H1 (cell line): ENCODE results near the gene STYK1. TPM values are rescaled to one million over a fixed set of nuclear protein-coding genes. Genes with fewer than 3 reads are reported as not detected.

ENCODE experiments used
- CTCF ChIA-PET: fragments of 300-600 bp; sonication (Branson Sonifier 250); formaldehyde crosslinking; loops from one replicate; lab custom pipeline; 2021; ENCODE audit not compliant: partially characterized antibody; lab: Charles Lee
- POLR2A ChIA-PET: fragments of 300-600 bp; sonication (Branson Sonifier 250); formaldehyde crosslinking; loops from one replicate; lab custom pipeline; 2021; ENCODE audit warnings: inconsistent platforms; ENCODE audit not compliant: partially characterized antibody; lab: Charles Lee
- DNase-seq, 2 experiments: peaks; one replicate each; pipeline versions ENCODE4 v3.0.0 to v3.0.0-alpha.2; 2010 to 2022; ENCODE audit warnings: low spot score in 2 of 2, low read depth in 1 of 2, mixed read lengths in 1 of 2
- FAIRE-seq: peaks from 2 replicates; lab custom pipeline; 2011; peaks lifted over from hg19 to GRCh38; lab: Jason Lieb, UNC
- H2AFZ ChIP-seq: 2 replicates; pipeline ENCODE4 v1.8.1; 2012; ENCODE audit warnings: low read length, inconsistent platforms
- H2AK5ac ChIP-seq: 2 replicates; pipeline ENCODE4 v1.6.1; 2013; ENCODE audit warnings: low read depth, low read length
- H2BK120ac ChIP-seq: replicated peaks from 2 replicates; pipeline ENCODE3; 2013; ENCODE audit warnings: low read depth, low read length, inconsistent platforms
- H2BK12ac ChIP-seq: 2 replicates; pipeline ENCODE4 v1.6.1; 2013; ENCODE audit warnings: low read depth, low read length
- H2BK15ac ChIP-seq: 2 replicates; pipeline ENCODE4 v1.6.1; 2013; ENCODE audit warnings: low read length
- H2BK20ac ChIP-seq: 2 replicates; pipeline ENCODE4 v1.6.1; 2013; ENCODE audit warnings: low read length
- H2BK5ac ChIP-seq: 2 replicates; pipeline ENCODE4 v1.6.1; 2013; ENCODE audit warnings: low read depth, low read length
- H3K14ac ChIP-seq: 2 replicates; pipeline ENCODE4 v1.6.1; 2013; ENCODE audit warnings: inconsistent platforms; ENCODE audit not compliant: insufficient read length
- H3K18ac ChIP-seq: 2 replicates; pipeline ENCODE4 v1.6.1; 2013; ENCODE audit warnings: low read length; ENCODE audit errors: extremely low read depth
- H3K23ac ChIP-seq: 2 replicates; pipeline ENCODE4 v1.6.1; 2013; ENCODE audit warnings: inconsistent platforms; ENCODE audit not compliant: insufficient read length
- H3K23me2 ChIP-seq: 2 replicates; pipeline ENCODE4 v1.6.1; 2013; ENCODE audit warnings: low read depth, low read length
- H3K27ac ChIP-seq: 2 replicates; pipeline ENCODE4 v1.6.1; 2011; ENCODE audit warnings: low read depth, low read length, inconsistent platforms
- H3K27me3 ChIP-seq, 4 experiments: replicated peaks in 1 of 4; 1 replicate in 1 of 4; 2 replicates in 3 of 4; pipeline versions ENCODE4 v1.6.1 to v1.8.1; 2011 to 2013; ENCODE audit warnings: low read length in 3 of 4, mild to moderate bottlenecking in 3 of 4, inconsistent platforms in 2 of 4, mixed read lengths in 2 of 4, moderate library complexity in 1 of 4; ENCODE audit not compliant: control insufficient read depth in 3 of 4, insufficient read depth in 3 of 4; ENCODE audit errors: extremely low read depth in 1 of 4
- H3K36me3 ChIP-seq, 4 experiments: 2 replicates each; pipeline versions ENCODE4 v1.6.1 to v1.8.1; 2011 to 2013; ENCODE audit warnings: mild to moderate bottlenecking in 4 of 4, low read length in 3 of 4, moderate library complexity in 2 of 4, control low read depth in 1 of 4, inconsistent platforms in 1 of 4; ENCODE audit not compliant: insufficient read depth in 4 of 4, control insufficient read depth in 2 of 4
- H3K4ac ChIP-seq: replicated peaks from 2 replicates; pipeline ENCODE3; 2013; ENCODE audit warnings: low read length, low read depth, mixed read lengths, inconsistent platforms; ENCODE audit not compliant: insufficient read length
- H3K4me1 ChIP-seq, 4 experiments: replicated peaks in 1 of 4; 1 replicate in 1 of 4; 2 replicates in 3 of 4; pipeline versions ENCODE4 v1.6.1 to v1.8.1; 2011 to 2013; ENCODE audit warnings: low read length in 3 of 4, inconsistent platforms in 2 of 4, mixed read lengths in 1 of 4; ENCODE audit not compliant: insufficient read depth in 4 of 4, control insufficient read depth in 3 of 4
- H3K4me2 ChIP-seq, 2 experiments: 2 replicates each; pipeline versions ENCODE4 v1.6.1 to v1.8.1; 2011 to 2013; ENCODE audit warnings: low read depth in 2 of 2, low read length in 2 of 2, control low read depth in 1 of 2, inconsistent platforms in 1 of 2, mild to moderate bottlenecking in 1 of 2; ENCODE audit not compliant: insufficient read depth in 1 of 2
- H3K4me3 ChIP-seq, 4 experiments: fragments of 200-600, 300-600 bp in 1 of 4; sonication (generic), shearing (Covaris generic), sonication (Bioruptor Twin) in 1 of 4; 2 replicates each; pipeline versions ENCODE4 v1.5.1 to v1.8.1; 2011 to 2016; ENCODE audit warnings: low read length in 4 of 4, low read depth in 3 of 4, control low read depth in 2 of 4, inconsistent platforms in 2 of 4, mild to moderate bottlenecking in 2 of 4, mixed read lengths in 1 of 4, moderate library complexity in 1 of 4; ENCODE audit not compliant: insufficient read depth in 2 of 4; ENCODE audit errors: extremely low read depth in 1 of 4
- H3K56ac ChIP-seq: replicated peaks from 2 replicates; pipeline ENCODE3; 2013; ENCODE audit warnings: low read depth, mild to moderate bottlenecking, mixed read lengths, low read length, inconsistent platforms; ENCODE audit not compliant: insufficient read length
- H3K79me1 ChIP-seq: 2 replicates; pipeline ENCODE4 v1.6.1; 2013; ENCODE audit warnings: low read depth, low read length, control low read depth
- H3K79me2 ChIP-seq, 2 experiments: 2 replicates each; pipeline versions ENCODE4 v1.6.1 to v1.8.1; 2012 to 2013; ENCODE audit warnings: low read length in 2 of 2, mild to moderate bottlenecking in 2 of 2, inconsistent platforms in 1 of 2; ENCODE audit not compliant: insufficient read depth in 2 of 2, control insufficient read depth in 1 of 2
- H3K9ac ChIP-seq, 4 experiments: replicated peaks in 1 of 4; 1 replicate in 1 of 4; 2 replicates in 3 of 4; pipeline versions ENCODE4 v1.6.1 to v1.8.1; 2011 to 2013; ENCODE audit warnings: low read depth in 3 of 4, low read length in 3 of 4, control low read depth in 2 of 4, mild to moderate bottlenecking in 2 of 4, moderate library complexity in 2 of 4, inconsistent platforms in 1 of 4; ENCODE audit errors: extremely low read depth in 1 of 4
- H3K9me3 ChIP-seq, 2 experiments: 2 replicates each; pipeline versions ENCODE4 v1.6.1 to v1.8.1; 2012 to 2013; ENCODE audit warnings: mild to moderate bottlenecking in 2 of 2, moderate library complexity in 2 of 2, control low read depth in 1 of 2, inconsistent platforms in 1 of 2, low read depth in 1 of 2, low read length in 1 of 2, mixed read lengths in 1 of 2; ENCODE audit not compliant: insufficient read depth in 2 of 2
- H4K20me1 ChIP-seq, 2 experiments: replicated peaks in 1 of 2; 2 replicates each; pipeline versions ENCODE3 to v1.8.1; 2011 to 2013; ENCODE audit warnings: inconsistent platforms in 2 of 2, low read length in 2 of 2, mild to moderate bottlenecking in 1 of 2; ENCODE audit not compliant: insufficient read depth in 2 of 2, control insufficient read depth in 1 of 2
- H4K5ac ChIP-seq: 2 replicates; pipeline ENCODE4 v1.6.1; 2013; ENCODE audit warnings: low read length, low read depth, mixed read lengths, inconsistent platforms; ENCODE audit not compliant: insufficient read length
- H4K8ac ChIP-seq: 2 replicates; pipeline ENCODE4 v1.8.0; 2013; ENCODE audit warnings: mild to moderate bottlenecking, moderate library complexity, low read length, inconsistent platforms; ENCODE audit not compliant: insufficient read depth; ENCODE audit errors: extremely low read depth
- H4K91ac ChIP-seq: replicated peaks from 2 replicates; pipeline ENCODE3; 2013; ENCODE audit warnings: low read length, mixed read lengths, inconsistent platforms; ENCODE audit not compliant: insufficient read length
- ASH2L ChIP-seq: fragments of 200-600, 300-600 bp; sonication (generic); IDR thresholded peaks from one replicate; pipeline ENCODE4 v1.7.1; 2017; ENCODE audit warnings: low read length
- BACH1 ChIP-seq: IDR thresholded peaks from 2 replicates; pipeline ENCODE4 v1.6.1; 2012; ENCODE audit warnings: low read length, improper control_type of control experiment
- BCL11A ChIP-seq, 2 experiments: IDR thresholded peaks; one replicate each; pipeline ENCODE4 v1.6.1; 2011; ENCODE audit warnings: low read depth in 2 of 2, low read length in 2 of 2, mild to moderate bottlenecking in 2 of 2
- EGR1 ChIP-seq: IDR thresholded peaks from 2 replicates; pipeline ENCODE4 v1.6.1; 2011; ENCODE audit warnings: low read depth, low read length, borderline replicate concordance
- HDAC6 ChIP-seq: IDR thresholded peaks from one replicate; pipeline ENCODE4 v1.7.1; 2012; ENCODE audit warnings: low read depth, mild to moderate bottlenecking, inconsistent platforms, low read length, moderate library complexity
- JUN ChIP-seq: IDR thresholded peaks from 2 replicates; pipeline ENCODE4 v1.6.1; 2011; ENCODE audit warnings: low read depth, mild to moderate bottlenecking, improper control_type of control experiment, low read length
- SIRT6 ChIP-seq: IDR thresholded peaks from one replicate; pipeline ENCODE4 v1.7.1; 2012; ENCODE audit warnings: low read length, inconsistent platforms
- WGBS, 2 experiments: shearing (Covaris generic) in 1 of 2; methylation state at CpG; one replicate each; pipeline versions ENCODE4 v1.1.6 to v1.1.7; 2013 to 2015; ENCODE audit warnings: low lambda C conversion rate in 2 of 2, mixed read lengths in 2 of 2, inconsistent platforms in 1 of 2, low coverage in 1 of 2, missing lambda C conversion rate in 1 of 2; ENCODE audit not compliant: insufficient replicate concordance in 2 of 2, insufficient coverage in 1 of 2, insufficient read length in 1 of 2; ENCODE audit errors: extremely low coverage in 1 of 2, missing lambda C conversion rate in 1 of 2; 5-methylcytosine and 5-hydroxymethylcytosine counted together
- polyA plus RNA-seq, 7 experiments: library from polyadenylated mRNA; depleted of rRNA in 3 of 7; stranded (reverse) in 5 of 7; unstranded in 2 of 7; fragments of >200 nt in 5 of 7; fragments of 200-250 nt in 2 of 7; gene quantifications; 1 replicate in 5 of 7; 2 replicates in 1 of 7; 4 replicates in 1 of 7; pipeline versions ENCODE4 v1.2.1 to v1.2.3, GENCODE V29; 2011 to 2013; ENCODE audit warnings: missing spikeins in 2 of 7, mixed read lengths in 2 of 7
- total RNA-seq: library from RNA; stranded (reverse); fragmentation: NEBNext Ultra II Directional; extraction: Animal tissue kit (Norgen Biotek cat#: 25700); gene quantifications from 2 replicates; pipeline ENCODE4 v1.2.1, GENCODE V29; 2021

Gene STYK1
- total and polyA plus RNA-seq, 2 of the 8 experiments (the other 6 are each of a cell fraction or from before 2014, with no cell fraction given), result 0.38 to 1.1 TPM

GRCh38 chr12:10636611-10637010 lies 37.2 kb downstream of the STYK1 start:
- Histone ChIP-seq H3K23ac (no peak overlapping the region), H2AK5ac (no peak overlapping the region), H4K20me1 (no peaks in the 10 kb centered on the region), H3K4ac (no peak overlapping the region), H3K79me1 (no peaks in the 10 kb centered on the region), H3K18ac (no peak overlapping the region), H2BK5ac (no peak overlapping the region), H2AFZ (peak overlapping the region; percentile 75), H3K4me1 (peaks cover 0 to 7% (median 2%) of the 10 kb centered on the region in 4 experiments; a peak in 4 of 7 replicates), H3K27me3 (no peaks in the 10 kb centered on the region), H2BK15ac (no peak overlapping the region), H2BK20ac (no peak overlapping the region), H3K4me2 (peak overlapping the region in 1 of 2 experiments; percentile 32; a peak in 1 of 4 replicates), H4K91ac (no peak overlapping the region), H3K27ac (no peak overlapping the region), H4K8ac (no peak overlapping the region), H3K36me3 (no peaks in the 10 kb centered on the region), H3K14ac (no peak overlapping the region), H3K56ac (no peak overlapping the region), H2BK120ac (no peak overlapping the region), H4K5ac (no peak overlapping the region), H2BK12ac (no peak overlapping the region), H3K23me2 (no peaks in the 10 kb centered on the region), H3K9ac (no peak overlapping the region; a peak in 1 of 7 replicates), H3K79me2 (no peaks in the 10 kb centered on the region), H3K9me3 (no peaks in the 10 kb centered on the region), H3K4me3 (no peak overlapping the region)
- 62% methylated on average over 6 of the region's 6 CpGs; no CpG with 5 or more reads in 1 of the 2 experiments for WGBS, 2 experiments
- DNase-seq, result no peak
- POLR2A ChIA-PET, result interaction anchor here (2.0 kb wide), 1 partner anchor 24 kb away, joined by 5 read pairs; the partner anchor contains the start of gene MAGOHB
- no peak for FAIRE-seq
- CTCF ChIA-PET, result interaction anchor here (0.5 kb wide), 1 partner anchor 13 kb away, joined by 4 read pairs; no protein-coding TSS in a partner anchor
- no peak for TF ChIP-seq HDAC6
- no peak for TF ChIP-seq EGR1
- no peak for TF ChIP-seq JUN
- TF ChIP-seq ASH2L, result no peak
- TF ChIP-seq SIRT6, result no peak
- no peak for TF ChIP-seq BCL11A (IDR thresholded peaks at IDR 0.05; ENCODE audit: low read depth in 2 of 2, low read length in 2 of 2)
- TF ChIP-seq BACH1, result no peak
